Measurements from ENCODE around the gene AKNA.

The AKNA gene

DNA sequence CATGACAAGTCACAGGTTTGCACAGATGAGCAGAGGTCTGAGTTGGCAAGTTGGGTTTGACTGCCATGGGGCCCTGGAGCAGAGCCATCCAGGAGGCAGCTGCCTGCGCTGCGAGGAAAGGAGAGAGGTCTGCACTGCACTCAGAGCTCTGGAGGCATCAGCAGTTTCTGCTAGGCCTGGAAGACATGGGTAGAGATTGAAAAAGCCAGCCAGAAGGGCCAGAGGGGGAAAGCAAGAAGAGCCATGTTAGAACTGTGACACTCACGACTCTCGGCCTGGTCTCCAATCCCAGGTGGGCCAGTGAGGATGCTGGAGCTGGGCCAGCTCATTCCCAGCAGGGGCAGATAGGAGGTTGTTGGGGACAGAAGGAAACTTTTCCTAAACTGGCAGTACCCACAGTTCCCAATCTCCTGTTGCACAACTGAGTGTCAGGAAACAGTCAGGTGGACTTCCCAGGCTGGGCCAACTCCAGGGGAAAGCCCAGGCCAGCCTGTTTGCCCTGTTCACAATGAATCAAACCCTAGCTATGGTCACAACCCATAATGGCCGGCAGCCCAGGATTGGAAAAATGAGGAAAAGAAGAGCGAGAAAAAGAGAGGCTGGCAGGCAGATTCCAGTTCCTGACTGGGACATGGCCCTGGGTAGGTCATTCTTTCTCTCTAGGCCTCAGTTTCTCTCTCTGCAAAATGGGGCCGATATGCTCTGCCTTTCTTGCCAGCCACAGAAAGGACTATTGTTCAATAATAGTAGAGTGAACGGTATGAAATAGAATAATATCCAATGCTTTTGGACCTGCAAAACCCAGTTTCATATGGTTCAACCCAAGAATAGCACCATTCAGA, 72.7 kb downstream of the AKNA start:
- Histone ChIP-seq H3K27ac (ENCODE audit: insufficient read depth, low read depth, low read length, poor library complexity, severe bottlenecking) (no peak overlapping the region), H3K4me3 (ENCODE audit: insufficient read depth, low read depth, low read length) (no peak overlapping the region), H3K36me3 (ENCODE audit: control insufficient read depth, insufficient read depth, low read length) (no peaks in the 10 kb centered on the region), H3K4me1 (ENCODE audit: control insufficient read depth, insufficient read depth, low read length) (no peaks in the 10 kb centered on the region), H3K27me3 (ENCODE audit: control insufficient read depth, insufficient read depth, low read length, poor library complexity, severe bottlenecking) (no peaks in the 10 kb centered on the region), H3K9me3 (ENCODE audit: control insufficient read depth, low read length) (no peaks in the 10 kb centered on the region)
- 91 to 97% methylated on average over 8 of the region's 8 CpGs for WGBS, 2 experiments

DNA sequence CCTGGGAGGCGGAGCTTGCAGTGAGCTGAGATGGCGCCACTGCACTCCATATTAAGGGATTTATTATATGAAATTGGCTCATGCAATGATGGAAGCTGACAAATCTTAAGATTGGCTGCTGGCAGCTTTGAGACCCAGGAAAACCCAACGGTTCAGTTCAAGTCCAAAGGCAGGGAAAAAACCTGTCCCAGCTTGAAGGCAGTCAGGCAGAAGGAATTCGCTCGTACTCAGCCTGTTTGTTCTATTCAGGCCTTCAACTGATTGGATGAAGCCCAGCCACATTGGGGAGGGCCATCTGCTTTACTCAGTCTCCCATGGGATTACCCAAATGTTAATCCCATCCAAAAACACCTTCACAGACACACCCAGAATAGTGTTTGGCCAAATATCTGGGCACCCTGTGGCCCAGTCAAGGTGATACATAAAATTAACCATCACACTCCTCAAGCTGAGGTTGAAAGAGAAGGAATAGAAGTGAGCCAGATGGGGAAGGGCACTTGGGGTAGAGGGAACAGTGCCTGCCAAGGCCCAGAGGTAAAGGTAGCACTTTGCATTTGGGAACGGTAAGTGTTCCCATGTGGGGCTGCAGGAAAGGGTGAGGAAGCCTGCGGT, 73.4 kb downstream of the AKNA start:
- WGBS, 2 experiments: 84 to 88% methylated on average over 7 of the region's 7 CpGs
- no peaks in the 10 kb centered on the region for H3K27me3 ChIP-seq (ENCODE audit: control insufficient read depth, insufficient read depth, low read length, poor library complexity, severe bottlenecking)
- no peak overlapping the region for H3K27ac ChIP-seq (ENCODE audit: insufficient read depth, low read depth, low read length, poor library complexity, severe bottlenecking)
- H3K36me3 ChIP-seq (ENCODE audit: control insufficient read depth, insufficient read depth, low read length): no peaks in the 10 kb centered on the region
- H3K4me1 ChIP-seq (ENCODE audit: control insufficient read depth, insufficient read depth, low read length): no peaks in the 10 kb centered on the region
- no peak overlapping the region for H3K4me3 ChIP-seq (ENCODE audit: insufficient read depth, low read depth, low read length)
- H3K9me3 ChIP-seq (ENCODE audit: control insufficient read depth, low read length): no peaks in the 10 kb centered on the region

DNA sequence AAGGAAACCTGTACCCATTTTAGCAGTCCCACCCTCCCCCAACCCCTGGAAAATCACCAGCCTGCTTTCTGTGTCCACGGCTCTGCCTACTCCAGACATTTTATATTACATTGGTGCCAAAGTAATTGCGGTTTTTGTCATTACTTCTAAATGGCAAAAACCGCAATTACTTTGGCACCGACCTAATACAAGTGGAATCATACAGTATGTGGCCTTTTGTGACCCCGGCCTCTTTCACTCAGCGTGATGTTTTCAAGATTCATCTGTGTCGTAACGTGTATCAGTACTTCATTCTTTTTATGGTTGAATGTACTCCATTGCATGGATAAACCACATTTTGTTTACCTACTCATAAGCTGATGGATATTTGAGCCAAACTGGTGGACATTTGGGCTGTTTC, 74.6 kb downstream of the AKNA start:
- Histone ChIP-seq H3K4me3 (ENCODE audit: insufficient read depth, low read depth, low read length) (no peak overlapping the region), H3K27me3 (ENCODE audit: control insufficient read depth, insufficient read depth, low read length, poor library complexity, severe bottlenecking) (no peaks in the 10 kb centered on the region), H3K36me3 (ENCODE audit: control insufficient read depth, insufficient read depth, low read length) (no peaks in the 10 kb centered on the region), H3K4me1 (ENCODE audit: control insufficient read depth, insufficient read depth, low read length) (no peaks in the 10 kb centered on the region), H3K27ac (ENCODE audit: insufficient read depth, low read depth, low read length, poor library complexity, severe bottlenecking) (no peak overlapping the region), H3K9me3 (ENCODE audit: control insufficient read depth, low read length) (no peaks in the 10 kb centered on the region)
- 90 to 97% methylated on average over 8 of the region's 8 CpGs for WGBS, 2 experiments

DNA sequence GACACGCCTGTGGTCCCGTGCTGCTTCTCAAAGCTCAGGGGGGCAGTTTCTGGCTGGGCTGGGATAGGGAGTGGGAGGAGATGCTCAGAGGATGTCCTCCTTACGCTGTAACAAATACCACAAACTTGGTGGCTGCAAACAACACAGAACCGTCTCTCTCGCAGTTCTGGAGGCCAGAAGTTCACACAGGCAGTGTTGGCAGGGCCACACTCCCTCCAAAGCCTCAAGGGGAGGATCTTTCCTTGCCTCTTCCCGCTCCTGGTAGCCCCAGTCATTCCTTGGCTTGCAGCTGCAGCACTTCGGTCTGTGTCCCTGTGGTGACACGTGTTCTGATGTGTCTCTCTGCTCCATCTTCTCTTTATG, 75.3 kb downstream of the AKNA start:
- 90 to 91% methylated on average over 8 of the region's 8 CpGs for WGBS, 2 experiments
- no peak overlapping the region for H3K4me3 ChIP-seq (ENCODE audit: insufficient read depth, low read depth, low read length)
- no peaks in the 10 kb centered on the region for H3K4me1 ChIP-seq (ENCODE audit: control insufficient read depth, insufficient read depth, low read length)
- no peaks in the 10 kb centered on the region for H3K27me3 ChIP-seq (ENCODE audit: control insufficient read depth, insufficient read depth, low read length, poor library complexity, severe bottlenecking)
- H3K27ac ChIP-seq (ENCODE audit: insufficient read depth, low read depth, low read length, poor library complexity, severe bottlenecking): no peak overlapping the region
- no peaks in the 10 kb centered on the region for H3K36me3 ChIP-seq (ENCODE audit: control insufficient read depth, insufficient read depth, low read length)
- no peaks in the 10 kb centered on the region for H3K9me3 ChIP-seq (ENCODE audit: control insufficient read depth, low read length)

DNA sequence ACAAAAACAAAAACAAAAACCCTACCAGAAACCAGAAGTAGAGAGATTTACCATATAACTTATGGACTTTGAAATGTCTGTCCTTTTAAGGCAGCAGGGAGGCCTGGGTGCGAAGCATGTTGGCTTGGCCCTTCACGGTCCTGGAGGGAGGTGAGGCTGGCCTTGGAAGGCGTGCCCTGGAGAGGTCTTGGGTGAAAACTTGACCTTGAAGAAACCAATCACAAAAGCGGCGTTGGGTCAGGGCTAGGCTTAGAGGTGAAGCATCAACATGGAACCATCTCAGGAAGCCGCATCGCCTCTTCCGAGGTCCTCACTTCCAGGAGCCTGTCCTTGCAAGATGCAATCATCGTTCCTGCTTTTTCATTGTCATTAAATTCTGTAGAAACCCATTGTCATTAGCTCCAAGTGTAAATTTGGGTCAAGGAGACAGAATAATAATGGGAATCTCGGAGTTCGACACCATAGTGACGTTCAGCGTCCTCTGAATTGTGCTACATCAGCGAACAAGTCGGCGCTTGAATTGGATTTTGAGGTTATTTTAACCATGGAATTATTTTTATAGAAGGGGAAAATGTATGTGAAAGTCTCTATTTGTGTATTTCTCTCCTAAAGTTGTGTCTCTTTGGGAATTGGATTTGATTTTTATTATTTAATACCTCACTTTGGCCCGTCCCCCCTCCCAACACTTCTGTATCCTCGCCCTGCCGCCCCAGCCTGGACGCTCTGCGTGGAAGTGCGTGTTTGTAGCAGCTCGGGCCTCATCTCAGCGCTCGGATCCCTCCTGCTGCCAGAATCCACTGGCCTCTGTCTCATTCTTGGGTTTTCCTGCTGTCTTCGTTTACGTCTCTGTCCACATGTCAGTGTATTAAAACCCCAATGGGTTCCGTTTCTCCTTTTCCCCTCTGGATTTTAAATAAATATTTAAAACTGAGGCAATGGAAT, 75.9 kb downstream of the AKNA start:
- H3K4me1 ChIP-seq (ENCODE audit: control insufficient read depth, insufficient read depth, low read length): no peaks in the 10 kb centered on the region
- H3K27me3 ChIP-seq (ENCODE audit: control insufficient read depth, insufficient read depth, low read length, poor library complexity, severe bottlenecking): no peaks in the 10 kb centered on the region
- WGBS, 2 experiments: 95% methylated on average over 27 to 28 of the region's 28 CpGs
- no peak overlapping the region for H3K27ac ChIP-seq (ENCODE audit: insufficient read depth, low read depth, low read length, poor library complexity, severe bottlenecking)
- H3K36me3 ChIP-seq (ENCODE audit: control insufficient read depth, insufficient read depth, low read length): no peaks in the 10 kb centered on the region
- no peaks in the 10 kb centered on the region for H3K9me3 ChIP-seq (ENCODE audit: control insufficient read depth, low read length)
- H3K4me3 ChIP-seq (ENCODE audit: insufficient read depth, low read depth, low read length): no peak overlapping the region

DNA sequence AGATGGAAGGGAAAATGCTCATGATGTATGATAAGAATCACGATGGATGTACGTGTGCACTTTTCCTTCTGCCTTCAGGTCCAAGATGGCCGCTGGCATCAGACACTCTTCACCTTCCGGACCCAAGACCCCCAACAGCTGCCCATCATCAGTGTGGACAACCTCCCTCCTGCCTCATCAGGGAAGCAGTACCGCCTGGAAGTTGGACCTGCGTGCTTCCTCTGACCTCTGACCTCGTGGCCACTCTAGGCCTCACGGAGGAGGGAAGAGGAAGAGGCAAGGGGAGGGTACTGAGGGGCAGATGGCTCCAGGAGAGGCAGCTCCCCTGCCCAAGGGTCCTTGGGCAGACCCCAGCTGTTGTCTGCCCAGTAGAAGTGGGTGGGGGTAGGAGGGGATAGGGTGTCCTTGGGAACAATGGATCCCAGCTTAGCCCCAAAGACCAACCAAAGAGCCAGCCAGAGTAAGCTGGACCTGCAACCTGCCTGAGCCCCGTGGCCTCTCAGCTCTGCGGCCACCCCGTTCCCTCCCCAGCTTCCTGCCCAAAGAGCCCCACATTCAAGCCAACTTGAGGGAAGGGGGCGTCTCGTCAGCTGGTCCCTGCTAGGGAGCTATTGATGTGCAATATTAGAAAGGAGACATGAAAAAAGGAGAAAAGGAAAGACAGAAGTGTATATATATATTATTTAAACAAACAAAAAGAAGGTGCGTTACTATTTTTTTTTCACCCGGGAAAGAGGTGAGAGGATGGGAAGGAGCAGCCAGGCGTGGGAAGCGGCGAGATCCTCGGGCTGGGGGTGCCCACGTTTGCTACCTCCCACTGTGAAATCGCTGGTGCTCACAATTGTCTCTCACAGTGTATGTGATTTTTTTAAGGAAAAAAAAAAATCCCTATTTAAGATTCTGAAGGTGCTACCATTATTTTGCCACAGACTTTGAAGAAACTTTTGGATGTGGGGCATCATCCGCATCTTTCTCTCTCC, 77.0 kb downstream of the AKNA start:
- 92 to 93% methylated on average over 22 of the region's 22 CpGs for WGBS, 2 experiments
- Histone ChIP-seq H3K36me3 (ENCODE audit: control insufficient read depth, insufficient read depth, low read length) (no peaks in the 10 kb centered on the region), H3K4me1 (ENCODE audit: control insufficient read depth, insufficient read depth, low read length) (no peaks in the 10 kb centered on the region), H3K27ac (ENCODE audit: insufficient read depth, low read depth, low read length, poor library complexity, severe bottlenecking) (no peak overlapping the region), H3K27me3 (ENCODE audit: control insufficient read depth, insufficient read depth, low read length, poor library complexity, severe bottlenecking) (no peaks in the 10 kb centered on the region), H3K9me3 (ENCODE audit: control insufficient read depth, low read length) (no peaks in the 10 kb centered on the region), H3K4me3 (ENCODE audit: insufficient read depth, low read depth, low read length) (no peak overlapping the region)

DNA sequence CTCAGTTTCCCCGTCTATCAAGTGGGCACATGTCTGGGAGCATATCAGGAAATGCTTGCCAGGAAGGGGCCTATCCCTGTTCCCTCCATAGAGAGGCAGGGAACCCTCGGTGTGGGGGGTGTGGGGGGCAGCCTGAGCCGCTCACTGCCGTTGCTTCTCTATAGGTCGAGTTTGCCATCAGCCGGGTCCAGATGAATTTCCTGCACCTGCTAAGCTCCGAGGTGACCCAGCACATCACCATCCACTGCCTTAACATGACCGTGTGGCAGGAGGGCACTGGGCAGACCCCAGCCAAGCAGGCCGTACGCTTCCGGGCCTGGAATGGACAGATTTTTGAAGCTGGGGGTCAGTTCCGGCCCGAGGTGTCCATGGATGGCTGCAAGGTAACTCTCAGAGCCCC, 78.7 kb downstream of the AKNA start:
- WGBS, 2 experiments: 92 to 93% methylated on average over 13 of the region's 13 CpGs
- Histone ChIP-seq H3K27me3 (ENCODE audit: control insufficient read depth, insufficient read depth, low read length, poor library complexity, severe bottlenecking) (no peaks in the 10 kb centered on the region), H3K36me3 (ENCODE audit: control insufficient read depth, insufficient read depth, low read length) (no peaks in the 10 kb centered on the region)

DNA sequence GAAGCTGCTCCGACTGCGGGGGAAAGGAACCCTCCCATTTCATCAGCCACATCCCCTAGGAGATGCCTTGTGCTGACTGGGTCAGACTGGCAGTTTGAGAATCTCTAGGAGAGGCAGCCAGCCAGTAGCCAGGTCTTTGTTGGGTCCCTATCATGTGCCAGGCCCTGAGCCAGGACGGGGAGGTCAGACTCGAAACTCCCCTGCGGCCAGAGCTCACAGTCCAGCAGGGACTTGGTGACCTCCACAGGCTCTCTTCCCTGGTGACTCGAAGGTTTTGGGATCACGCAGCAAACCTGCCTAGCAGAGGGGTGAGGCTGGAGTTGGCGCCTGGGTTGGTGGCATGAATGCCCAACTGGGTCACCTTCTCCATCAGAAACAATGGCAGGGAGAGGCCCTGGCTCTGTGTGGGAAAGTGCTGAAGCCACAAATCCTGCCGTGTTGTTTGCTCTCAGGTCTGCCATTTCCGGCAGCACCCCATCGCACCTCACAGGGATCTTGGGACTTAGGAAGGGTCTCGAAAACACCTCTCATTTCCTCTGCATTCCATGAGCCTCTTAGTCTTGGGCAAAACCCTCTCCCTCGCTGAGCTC, 79.3 kb downstream of the AKNA start:
- Histone ChIP-seq H3K9me3 (ENCODE audit: control insufficient read depth, low read length) (no peaks in the 10 kb centered on the region), H3K36me3 (ENCODE audit: control insufficient read depth, insufficient read depth, low read length) (no peaks in the 10 kb centered on the region), H3K27ac (ENCODE audit: insufficient read depth, low read depth, low read length, poor library complexity, severe bottlenecking) (no peak overlapping the region), H3K4me1 (ENCODE audit: control insufficient read depth, insufficient read depth, low read length) (no peaks in the 10 kb centered on the region), H3K4me3 (ENCODE audit: insufficient read depth, low read depth, low read length) (no peak overlapping the region), H3K27me3 (ENCODE audit: control insufficient read depth, insufficient read depth, low read length, poor library complexity, severe bottlenecking) (no peaks in the 10 kb centered on the region)
- WGBS, 2 experiments: 94 to 96% methylated on average over 13 of the region's 13 CpGs

More for the DNA sequence above, 78.7 kb downstream of the AKNA start:
- Histone ChIP-seq H3K9me3 (ENCODE audit: control insufficient read depth, low read length) (no peaks in the 10 kb centered on the region), H3K4me1 (ENCODE audit: control insufficient read depth, insufficient read depth, low read length) (no peaks in the 10 kb centered on the region), H3K4me3 (ENCODE audit: insufficient read depth, low read depth, low read length) (no peak overlapping the region), H3K27ac (ENCODE audit: insufficient read depth, low read depth, low read length, poor library complexity, severe bottlenecking) (no peak overlapping the region)

DNA sequence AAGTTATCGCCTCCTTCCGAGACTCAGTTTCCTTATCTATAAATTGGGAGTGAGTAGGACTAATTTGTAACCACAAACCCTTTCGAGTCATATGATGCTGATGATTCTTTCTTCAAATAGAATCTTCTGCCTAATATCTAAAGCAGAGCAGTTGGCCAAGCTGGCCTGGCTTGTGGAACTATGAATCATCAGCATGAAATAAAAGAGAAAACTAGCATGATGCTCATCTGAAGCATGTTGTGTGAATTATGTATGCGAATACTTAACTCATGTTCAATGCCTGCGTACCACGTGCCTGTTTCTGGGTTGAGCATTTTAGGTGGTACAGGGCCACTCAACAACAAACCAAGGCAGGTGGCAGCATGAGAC, 79.9 kb downstream of the AKNA start:
- Histone ChIP-seq H3K4me1 (ENCODE audit: control insufficient read depth, insufficient read depth, low read length) (no peaks in the 10 kb centered on the region), H3K27ac (ENCODE audit: insufficient read depth, low read depth, low read length, poor library complexity, severe bottlenecking) (no peak overlapping the region), H3K36me3 (ENCODE audit: control insufficient read depth, insufficient read depth, low read length) (no peaks in the 10 kb centered on the region), H3K9me3 (ENCODE audit: control insufficient read depth, low read length) (no peaks in the 10 kb centered on the region), H3K4me3 (ENCODE audit: insufficient read depth, low read depth, low read length) (no peak overlapping the region), H3K27me3 (ENCODE audit: control insufficient read depth, insufficient read depth, low read length, poor library complexity, severe bottlenecking) (no peaks in the 10 kb centered on the region)
- 93 to 96% methylated on average over 6 of the region's 6 CpGs for WGBS, 2 experiments

All from ectodermal cell (in vitro differentiated cells).